ENCODE data around the gene NR3C1. TPM values are rescaled to one million over a fixed set of nuclear protein-coding genes. Genes with fewer than 3 reads are reported as not detected.

NR3C1 gene
- polyA plus RNA-seq, 1 donor (not counting 4 experiments of a cell fraction or from before 2014, with no cell fraction given): 30.7 TPM

DNA sequence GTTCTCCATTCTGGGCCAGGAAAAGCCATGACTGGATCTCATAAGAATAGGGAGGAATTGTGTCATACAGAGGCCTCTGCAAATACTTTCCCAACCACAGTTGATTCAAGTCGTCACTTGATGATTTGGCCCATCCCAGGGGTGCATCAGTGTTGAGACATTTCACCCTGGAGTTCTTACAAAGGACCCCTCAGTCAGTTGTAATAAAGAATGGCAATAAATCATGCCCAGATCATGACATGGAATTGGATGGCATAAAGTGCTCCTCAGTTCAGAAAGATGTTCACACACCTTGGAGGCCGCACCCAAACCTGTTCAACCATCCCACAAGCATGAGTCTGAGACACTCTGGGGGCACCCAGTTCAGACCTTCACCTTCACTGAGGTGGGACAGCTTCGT is 168.1 kb downstream of the NR3C1 start:
- H3K4me1 ChIP-seq (ENCODE audit: control insufficient read depth, extremely low read depth, insufficient read depth, low read length): peaks cover 27% of the 10 kb centered on the region
- H3K27ac ChIP-seq (ENCODE audit: control insufficient read depth, insufficient read depth, low read length): peak overlapping the region; percentile 97
- H3K4me2 ChIP-seq (ENCODE audit: control insufficient read depth, extremely low read depth, insufficient read depth, low read depth, low read length): peak overlapping the region; percentile 63
- no peak overlapping the region for H3K4me3 ChIP-seq (ENCODE audit: control insufficient read depth in 2 of 3, extremely low read depth in 1 of 3, insufficient read depth in 2 of 3, low read depth in 1 of 3, low read length in 3 of 3)
- H3K9me1 ChIP-seq (ENCODE audit: control insufficient read depth, extremely low read depth, insufficient read depth, low read length): no peaks in the 10 kb centered on the region
- H3K79me2 ChIP-seq (ENCODE audit: control insufficient read depth, insufficient read depth, low read length): no peaks in the 10 kb centered on the region
- H3K9ac ChIP-seq (ENCODE audit: control insufficient read depth, extremely low read depth, insufficient read depth, low read length): peak overlapping the region; percentile 78
- no peaks in the 10 kb centered on the region for H3K27me3 ChIP-seq (ENCODE audit: control insufficient read depth, extremely low read depth, insufficient read depth, low read length)
- TF ChIP-seq, protein P1, sequence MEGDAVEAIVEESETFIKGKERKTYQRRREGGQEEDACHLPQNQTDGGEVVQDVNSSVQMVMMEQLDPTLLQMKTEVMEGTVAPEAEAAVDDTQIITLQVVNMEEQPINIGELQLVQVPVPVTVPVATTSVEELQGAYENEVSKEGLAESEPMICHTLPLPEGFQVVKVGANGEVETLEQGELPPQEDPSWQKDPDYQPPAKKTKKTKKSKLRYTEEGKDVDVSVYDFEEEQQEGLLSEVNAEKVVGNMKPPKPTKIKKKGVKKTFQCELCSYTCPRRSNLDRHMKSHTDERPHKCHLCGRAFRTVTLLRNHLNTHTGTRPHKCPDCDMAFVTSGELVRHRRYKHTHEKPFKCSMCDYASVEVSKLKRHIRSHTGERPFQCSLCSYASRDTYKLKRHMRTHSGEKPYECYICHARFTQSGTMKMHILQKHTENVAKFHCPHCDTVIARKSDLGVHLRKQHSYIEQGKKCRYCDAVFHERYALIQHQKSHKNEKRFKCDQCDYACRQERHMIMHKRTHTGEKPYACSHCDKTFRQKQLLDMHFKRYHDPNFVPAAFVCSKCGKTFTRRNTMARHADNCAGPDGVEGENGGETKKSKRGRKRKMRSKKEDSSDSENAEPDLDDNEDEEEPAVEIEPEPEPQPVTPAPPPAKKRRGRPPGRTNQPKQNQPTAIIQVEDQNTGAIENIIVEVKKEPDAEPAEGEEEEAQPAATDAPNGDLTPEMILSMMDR (optimal IDR thresholded peaks at IDR 0.05 in 1 of 3, IDR thresholded peaks at IDR 0.05 in 1 of 3, conservative IDR thresholded peaks at IDR 0.05 in 1 of 3; ENCODE audit: extremely low read depth in 1 of 3, insufficient read depth in 2 of 3, low read length in 3 of 3): no peak
- TF ChIP-seq EZH2 (IDR thresholded peaks at IDR 0.05; ENCODE audit: low read length): no peak
- peak overlapping the region; percentile 54 for H2AFZ ChIP-seq (ENCODE audit: control insufficient read depth, low read length)
- dilution Hi-C loops (cut with MboI; ENCODE audit: extremely low pct_ligation_motif_present, low sequenced_read_pairs): no loop called here
- H4K20me1 ChIP-seq (ENCODE audit: control insufficient read depth, extremely low read depth, insufficient read depth, low read length): no peaks in the 10 kb centered on the region
- peak; percentile 98 for DNase-seq (ENCODE audit: low read depth, low spot score)
- no peaks in the 10 kb centered on the region for H3K36me3 ChIP-seq (ENCODE audit: control insufficient read depth in 2 of 2, extremely low read depth in 1 of 2, insufficient read depth in 2 of 2, low read length in 2 of 2)
- no peaks in the 10 kb centered on the region for H3K9me3 ChIP-seq (ENCODE audit: control insufficient read depth, low read depth, low read length)
- peak; percentile 97 for FAIRE-seq

DNA sequence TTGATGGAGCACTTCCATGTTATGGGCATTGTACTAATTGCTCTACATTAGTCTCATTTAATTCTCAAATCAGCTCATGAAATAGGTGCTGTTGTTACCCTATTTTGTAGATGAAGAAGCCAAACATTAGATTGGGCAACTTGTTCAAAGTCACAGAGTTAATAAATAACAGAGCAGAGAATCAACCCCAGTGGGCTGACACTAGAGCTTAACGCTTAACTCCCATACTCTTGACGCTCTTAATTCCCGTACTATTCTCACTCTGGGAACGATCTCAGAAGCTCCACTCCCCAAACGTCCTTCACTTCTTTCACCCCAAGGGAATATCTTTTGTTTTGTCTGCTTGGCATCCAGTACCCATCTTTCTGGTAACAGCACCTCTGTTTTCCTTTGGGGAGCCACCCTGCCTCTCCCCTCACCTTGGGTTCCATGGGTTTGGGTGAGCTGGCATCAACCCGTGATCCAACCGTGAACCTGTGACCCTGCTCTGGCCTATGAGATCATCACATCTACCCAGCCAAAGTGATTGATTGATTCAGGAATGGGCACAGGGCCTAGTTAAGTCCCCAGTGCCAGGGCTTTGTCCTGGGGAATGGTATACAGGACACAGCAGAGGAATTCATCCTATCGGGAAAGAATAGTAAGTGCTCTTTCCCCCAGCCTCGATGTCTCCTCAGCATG is 169.2 kb downstream of the NR3C1 start:
- Histone ChIP-seq H3K79me2 (ENCODE audit: control insufficient read depth, insufficient read depth, low read length) (no peaks in the 10 kb centered on the region), H2AFZ (ENCODE audit: control insufficient read depth, low read length) (no peak overlapping the region), H3K9me1 (ENCODE audit: control insufficient read depth, extremely low read depth, insufficient read depth, low read length) (no peaks in the 10 kb centered on the region), H3K9ac (ENCODE audit: control insufficient read depth, extremely low read depth, insufficient read depth, low read length) (peak overlapping the region; percentile 78), H4K20me1 (ENCODE audit: control insufficient read depth, extremely low read depth, insufficient read depth, low read length) (no peaks in the 10 kb centered on the region), H3K36me3 (ENCODE audit: control insufficient read depth in 2 of 2, extremely low read depth in 1 of 2, insufficient read depth in 2 of 2, low read length in 2 of 2) (no peaks in the 10 kb centered on the region), H3K4me1 (ENCODE audit: control insufficient read depth, extremely low read depth, insufficient read depth, low read length) (peaks cover 33% of the 10 kb centered on the region), H3K27ac (ENCODE audit: control insufficient read depth, insufficient read depth, low read length) (peak overlapping the region; percentile 97), H3K4me2 (ENCODE audit: control insufficient read depth, extremely low read depth, insufficient read depth, low read depth, low read length) (no peak overlapping the region), H3K27me3 (ENCODE audit: control insufficient read depth, extremely low read depth, insufficient read depth, low read length) (no peaks in the 10 kb centered on the region), H3K9me3 (ENCODE audit: control insufficient read depth, low read depth, low read length) (no peaks in the 10 kb centered on the region), H3K4me3 (ENCODE audit: control insufficient read depth in 2 of 3, extremely low read depth in 1 of 3, insufficient read depth in 2 of 3, low read depth in 1 of 3, low read length in 3 of 3) (no peak overlapping the region)
- peak; percentile 76 for FAIRE-seq
- dilution Hi-C loops (cut with MboI; ENCODE audit: extremely low pct_ligation_motif_present, low sequenced_read_pairs): no loop called here
- TF ChIP-seq, protein P1 (optimal IDR thresholded peaks at IDR 0.05 in 1 of 3, IDR thresholded peaks at IDR 0.05 in 1 of 3, conservative IDR thresholded peaks at IDR 0.05 in 1 of 3; ENCODE audit: extremely low read depth in 1 of 3, insufficient read depth in 2 of 3, low read length in 3 of 3): no peak
- no peak for DNase-seq (ENCODE audit: low read depth, low spot score)

Measured in keratinocyte (primary cell).